GM19240 (cell line): ENCODE results near the gene OSTF1.

Experiments used
- DNase-seq: peaks from one replicate; pipeline ENCODE4 v3.0.0; 2011; ENCODE audit warnings: low spot score; ENCODE audit not compliant: insufficient read length

OSTF1 gene

DNA sequence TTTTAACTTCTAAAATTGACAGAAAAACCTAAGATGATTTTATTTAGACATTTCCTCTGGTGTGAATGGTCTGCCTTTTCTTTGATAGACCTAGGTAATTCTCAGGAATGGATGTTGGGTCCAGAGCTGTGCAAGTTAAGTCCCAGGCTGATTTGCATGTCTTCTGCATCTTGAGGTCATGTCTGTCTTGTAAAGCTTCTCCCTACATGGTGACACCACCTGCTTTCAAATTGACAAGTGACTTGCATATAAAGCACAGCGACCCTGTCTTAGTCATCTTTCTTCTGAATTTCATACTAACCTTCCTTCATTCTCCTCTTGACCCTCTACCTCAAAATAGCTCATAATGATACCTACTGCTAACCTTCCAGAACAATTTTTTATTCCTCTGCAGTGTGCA is 29.2 kb downstream of the OSTF1 start:
- no peak for DNase-seq

DNA sequence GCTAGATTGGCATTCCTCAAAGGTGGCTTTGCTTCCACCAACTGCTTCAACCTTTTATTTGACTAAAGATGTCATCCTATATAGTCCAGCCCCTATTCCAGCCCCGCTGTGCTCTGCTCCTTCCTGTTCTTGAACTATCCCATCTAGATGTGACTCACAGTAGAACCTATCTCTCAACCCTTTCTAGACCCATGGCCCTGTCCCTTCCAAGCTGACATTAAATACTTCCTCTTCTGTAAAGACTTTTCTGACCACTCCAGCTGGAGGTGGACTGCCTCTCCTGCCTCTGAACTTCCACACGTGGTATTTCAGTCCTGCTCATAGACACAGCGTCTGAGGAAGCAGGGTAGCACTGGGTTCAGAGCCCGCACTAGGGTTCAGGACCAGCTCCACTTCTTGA is 32.4 kb downstream of the OSTF1 start:
- no peak for DNase-seq

DNA sequence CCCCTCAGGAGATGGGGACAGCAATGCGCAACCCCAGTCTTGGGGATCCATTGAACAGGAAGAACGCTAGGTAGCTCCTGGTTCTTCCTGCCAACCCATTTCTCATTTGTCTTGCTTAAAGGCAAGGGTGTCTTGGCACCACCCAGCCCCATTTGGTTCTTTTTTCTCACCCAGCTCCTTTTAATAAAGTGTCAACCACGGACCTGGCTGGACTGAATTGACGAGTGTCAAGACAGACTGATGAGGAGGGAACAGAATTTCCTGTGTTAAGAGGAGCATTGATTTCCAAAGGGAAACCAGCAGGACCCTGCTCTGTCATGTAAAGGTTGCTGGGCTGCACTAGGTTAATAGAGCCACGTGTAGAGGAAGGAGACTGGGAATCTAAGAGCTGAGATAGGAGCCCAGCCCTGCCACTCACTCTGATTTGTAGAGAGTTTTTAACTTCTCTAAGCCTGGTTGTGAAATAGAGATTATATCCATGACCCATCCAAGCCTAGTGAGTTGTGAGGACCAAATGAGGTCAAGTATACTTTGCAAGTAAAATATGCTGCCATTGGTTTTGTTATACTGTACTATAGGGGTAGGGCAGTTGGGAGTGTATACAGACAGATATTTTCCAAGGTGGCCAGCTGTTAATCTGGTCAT is 33.7 kb downstream of the OSTF1 start:
- no peak for DNase-seq

DNA sequence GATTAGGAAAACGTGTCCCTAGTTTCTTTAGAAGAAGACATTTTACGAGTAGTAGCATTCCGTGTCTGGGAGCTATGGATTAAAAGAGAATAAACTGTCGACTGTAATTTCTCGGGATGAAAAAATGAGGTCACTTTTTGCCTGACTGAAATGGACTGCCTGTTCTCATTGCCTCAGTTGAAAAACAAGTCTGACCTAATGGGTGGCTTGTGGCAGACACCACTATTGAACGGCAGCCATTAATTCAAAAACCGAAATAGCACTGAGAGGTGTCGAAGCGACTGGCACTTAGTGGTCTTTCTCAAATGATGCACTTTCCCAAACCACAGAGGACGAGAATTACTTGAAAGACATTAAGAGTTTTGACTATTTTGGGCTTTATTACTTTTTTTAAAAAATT is 35.4 kb downstream of the OSTF1 start:
- no peak for DNase-seq

DNA sequence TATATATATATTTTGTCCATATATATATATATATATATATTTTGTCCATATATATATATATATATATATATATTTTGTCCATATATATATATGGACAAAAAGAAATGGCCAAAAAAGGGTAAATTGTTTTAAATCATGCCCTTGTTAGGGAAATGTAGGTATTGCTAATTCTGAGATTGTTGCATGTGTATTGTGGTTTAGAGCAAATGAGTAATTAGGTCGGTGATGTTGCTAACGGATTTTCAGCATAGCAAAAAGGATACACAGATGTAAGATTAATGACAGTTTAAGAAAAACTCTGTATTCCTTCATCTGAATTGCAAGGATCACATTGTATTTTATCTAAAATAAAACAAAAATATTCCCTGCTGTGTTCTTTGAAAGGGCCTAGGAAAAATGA is 40.2 kb downstream of the OSTF1 start:
- DNase-seq = no peak

DNA sequence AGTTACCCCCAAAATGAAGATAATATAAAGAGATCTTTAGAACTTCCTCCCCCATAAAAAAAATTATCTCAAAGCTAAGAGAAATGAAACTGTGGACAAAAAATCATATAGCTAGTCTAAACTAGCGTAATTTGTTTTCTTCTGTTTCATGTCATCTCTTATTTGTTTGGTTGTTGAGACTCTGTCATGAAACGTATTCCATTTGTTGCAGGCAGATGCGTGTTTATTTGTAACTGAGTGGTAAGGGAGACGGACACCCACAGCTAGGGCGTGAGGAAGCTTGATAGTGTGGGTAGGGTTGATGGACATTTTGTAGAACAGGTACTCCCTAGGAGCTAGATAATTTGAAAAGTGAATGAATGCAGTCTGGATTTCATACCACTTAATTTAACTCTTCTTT is 41.9 kb downstream of the OSTF1 start:
- no peak for DNase-seq

DNA sequence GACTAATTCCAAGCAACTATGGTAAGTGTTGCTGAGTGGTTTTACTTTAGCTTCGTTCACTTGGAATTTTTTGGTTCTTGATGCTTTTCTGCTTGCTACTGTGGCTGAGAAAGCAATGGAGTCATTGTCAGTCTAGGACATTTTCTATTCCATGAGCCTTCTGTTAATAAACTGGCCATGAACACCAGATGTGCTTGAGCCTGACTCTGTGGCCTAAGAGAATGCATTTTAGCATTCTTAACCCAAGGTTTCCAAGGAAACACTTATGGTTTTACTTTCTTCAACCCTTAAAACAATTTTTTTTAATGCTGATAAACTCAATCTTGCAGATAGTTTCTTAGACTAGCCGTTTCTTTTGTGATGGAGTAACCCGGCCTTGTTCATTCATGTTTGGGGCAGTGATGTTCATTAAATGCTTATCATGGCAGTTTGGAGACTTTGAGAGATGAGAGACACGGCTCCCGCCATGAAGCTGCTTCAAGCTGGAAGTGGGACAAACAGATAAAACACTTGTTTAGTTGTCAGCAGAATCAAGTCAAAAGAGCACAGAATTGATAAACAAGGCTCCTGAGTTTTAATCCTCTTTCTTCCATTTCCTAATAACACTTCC is 42.4 kb downstream of the OSTF1 start:
- no peak for DNase-seq

DNA sequence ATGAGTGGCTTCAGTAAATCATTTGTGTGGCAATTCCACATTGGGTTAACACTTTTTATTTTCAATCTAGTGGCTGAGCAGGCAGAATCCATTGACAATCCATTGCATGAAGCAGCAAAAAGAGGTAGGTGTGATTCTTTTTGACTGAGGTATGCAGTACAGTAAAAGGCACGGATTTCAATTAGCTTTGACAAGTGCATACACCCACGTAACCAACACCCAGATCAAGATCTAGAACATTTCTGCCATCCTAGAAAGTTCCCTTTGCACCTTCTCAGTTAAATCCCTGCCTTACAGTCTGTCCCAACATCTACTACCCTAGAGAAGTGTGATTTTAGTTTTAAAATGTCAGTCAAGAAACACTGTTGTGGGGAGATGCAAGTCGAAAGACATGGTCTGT is 43.4 kb downstream of the OSTF1 start:
- DNase-seq = no peak

DNA sequence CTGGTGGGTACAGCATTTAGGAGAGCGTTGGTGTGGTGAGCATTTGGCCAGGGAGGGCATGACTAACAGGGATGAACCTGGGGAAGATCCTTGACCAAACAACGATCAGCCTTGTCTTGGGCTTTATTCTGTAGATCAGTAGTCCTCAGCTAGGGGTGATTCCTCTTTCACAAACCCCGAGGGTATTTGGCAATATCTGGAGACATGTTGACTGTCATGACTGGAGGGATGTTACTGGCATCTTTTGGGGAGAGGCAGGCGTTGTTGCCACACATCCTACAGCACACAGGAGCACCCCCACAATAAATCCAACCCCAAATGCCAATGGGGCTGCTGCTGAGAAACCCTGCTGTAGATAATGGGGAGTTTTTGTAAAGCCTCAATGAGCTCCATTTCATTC is 43.9 kb downstream of the OSTF1 start:
- no peak for DNase-seq

DNA sequence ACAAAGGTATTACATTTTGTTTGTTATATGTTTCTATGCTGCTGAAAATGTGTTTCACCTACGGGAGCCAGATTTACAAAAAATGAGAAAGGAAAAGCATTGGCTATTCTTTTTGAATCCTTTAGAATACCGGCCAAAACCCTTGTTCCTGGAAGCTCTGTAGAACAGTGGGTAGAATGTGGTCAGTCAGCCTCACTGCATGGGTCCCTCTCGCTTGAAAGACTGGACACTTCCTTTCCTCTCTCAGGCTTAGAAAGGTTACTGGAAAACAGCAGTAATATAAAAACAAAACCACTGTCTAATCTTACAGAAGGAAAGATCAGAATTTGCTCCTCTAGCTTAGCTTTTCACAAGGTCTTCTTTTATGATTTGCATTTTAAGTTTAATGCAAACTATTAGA is 45.1 kb downstream of the OSTF1 start:
- no peak for DNase-seq

DNA sequence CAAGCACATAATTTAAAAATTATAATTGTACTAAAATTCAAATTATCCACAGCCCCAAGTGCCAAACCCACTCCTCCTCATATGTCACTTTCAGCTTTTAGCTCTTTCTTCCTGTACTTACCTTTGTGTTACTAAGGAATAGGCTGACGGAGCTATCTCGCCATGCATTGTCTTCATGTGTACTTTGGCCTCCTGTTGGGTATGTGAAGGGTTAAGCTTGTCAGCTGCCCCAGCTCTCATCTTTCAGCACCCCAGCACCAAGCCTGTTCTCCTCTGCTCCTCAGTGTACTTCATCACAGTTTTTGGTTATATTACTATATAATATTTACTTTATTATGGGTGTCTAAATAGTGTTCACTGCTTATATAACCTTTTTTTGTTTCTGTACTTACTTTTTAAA is 46.2 kb downstream of the OSTF1 start:
- no peak for DNase-seq

DNA sequence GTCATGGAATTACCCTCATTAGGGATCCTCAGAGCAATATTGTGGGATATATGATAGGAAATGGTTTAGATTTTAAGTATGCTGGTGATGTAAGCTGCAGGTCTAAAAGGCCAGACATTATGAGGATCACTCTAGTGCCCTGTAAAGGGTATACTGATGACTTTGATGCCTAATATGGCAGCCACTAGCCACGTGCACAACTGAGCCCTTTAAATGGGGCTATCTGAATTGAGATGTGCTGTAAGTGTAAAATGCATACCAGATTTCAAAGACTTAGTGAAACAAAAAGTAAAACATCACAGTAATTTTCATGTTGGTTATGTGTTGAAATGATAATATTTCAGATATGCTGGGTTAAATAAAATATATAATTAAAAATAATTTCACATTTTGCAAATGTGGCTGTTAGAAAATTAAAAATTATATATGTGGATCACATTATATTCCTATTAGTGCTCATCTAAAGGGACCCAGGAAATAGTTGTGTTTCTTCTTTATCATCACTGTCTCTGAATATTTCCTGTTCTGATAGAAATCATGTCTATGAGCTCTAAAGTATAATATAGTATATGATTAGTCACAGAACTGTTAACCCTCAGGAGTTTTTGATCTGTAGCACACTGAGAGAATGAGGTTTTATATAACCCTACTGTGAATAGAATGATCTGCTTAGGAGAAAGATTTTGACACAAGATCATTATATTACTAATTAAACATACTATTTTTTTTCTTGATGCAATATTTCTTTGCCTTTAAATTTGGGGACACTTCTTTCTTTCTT is 50.1 kb downstream of the OSTF1 start:
- DNase-seq = no peak

DNA sequence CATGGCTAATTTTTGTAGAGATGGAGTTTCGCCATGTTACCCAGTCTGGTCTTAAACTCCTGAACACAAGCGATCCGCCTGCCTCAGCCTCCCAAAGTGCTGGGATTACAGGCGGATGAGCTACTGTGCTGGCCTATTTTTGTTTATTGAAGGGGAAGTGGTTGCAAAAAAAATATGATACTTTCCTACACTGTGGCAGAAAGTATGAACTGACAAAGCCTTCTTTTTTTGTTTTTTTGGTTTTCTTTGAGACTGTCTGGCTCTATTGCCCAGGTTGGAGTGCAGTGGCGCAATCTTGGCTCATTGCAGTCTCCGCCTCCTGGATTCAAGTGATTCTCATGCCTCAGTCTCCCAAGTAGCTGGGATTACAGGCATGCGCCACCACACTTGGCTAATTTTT is 50.9 kb downstream of the OSTF1 start:
- DNase-seq = no peak

DNA sequence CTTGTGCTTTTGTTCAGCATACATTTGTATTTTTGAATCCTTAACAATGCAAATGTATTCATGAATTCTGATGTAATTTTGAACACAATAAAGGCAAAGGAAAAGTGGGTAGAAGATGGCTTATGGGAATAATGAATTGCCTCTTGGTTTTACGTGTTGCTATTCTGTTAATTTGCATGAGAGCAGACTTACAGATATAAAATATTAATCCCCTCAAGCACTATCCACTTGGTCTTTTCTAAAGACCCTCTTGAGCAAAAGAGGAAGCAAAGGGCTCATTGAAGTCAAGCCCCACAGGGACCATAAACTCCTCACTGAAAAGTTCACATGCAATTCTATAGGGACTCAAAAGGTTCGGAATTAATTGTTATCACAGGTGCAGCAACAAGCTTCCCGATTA is 51.9 kb downstream of the OSTF1 start:
- no peak for DNase-seq

DNA sequence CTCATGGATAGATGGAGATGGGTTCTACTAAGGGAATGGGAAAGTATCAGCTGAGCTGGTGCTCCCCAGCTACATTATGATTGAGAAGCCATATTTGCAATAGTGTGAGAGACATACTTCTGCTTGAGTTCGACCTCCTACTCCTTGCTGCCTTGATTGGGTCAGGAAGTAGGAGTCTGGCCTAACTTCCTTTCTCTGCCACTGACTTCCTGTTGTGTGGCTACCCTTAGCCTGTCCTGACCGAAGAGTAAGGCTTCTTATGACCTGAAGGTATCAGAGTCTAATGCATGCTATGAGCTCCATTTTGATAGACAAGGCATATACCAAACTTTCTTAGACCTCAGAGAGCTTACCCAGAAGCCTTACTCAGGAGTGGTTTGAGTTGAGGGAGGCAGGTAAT is 53.9 kb downstream of the OSTF1 start:
- no peak for DNase-seq

DNA sequence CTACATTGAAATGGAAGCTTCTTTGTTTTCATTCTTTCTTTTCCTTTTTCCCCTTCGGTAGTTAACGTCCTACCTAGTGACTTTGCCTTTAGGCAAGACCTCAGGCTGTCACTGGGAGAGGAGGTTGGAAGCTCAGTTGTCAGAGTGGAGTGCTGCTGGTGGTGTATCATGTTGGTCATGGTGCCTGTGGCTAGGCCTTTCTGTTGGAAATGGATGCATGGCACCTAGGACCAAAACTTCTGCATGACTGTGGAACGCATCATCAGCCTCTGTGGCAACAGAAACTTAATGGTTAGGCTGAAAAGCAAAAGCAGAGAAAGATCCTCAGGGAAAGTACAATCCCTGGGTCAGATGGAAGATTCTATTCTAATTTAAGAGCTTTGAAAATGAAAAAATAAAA is 57.9 kb downstream of the OSTF1 start:
- DNase-seq = no peak

DNA sequence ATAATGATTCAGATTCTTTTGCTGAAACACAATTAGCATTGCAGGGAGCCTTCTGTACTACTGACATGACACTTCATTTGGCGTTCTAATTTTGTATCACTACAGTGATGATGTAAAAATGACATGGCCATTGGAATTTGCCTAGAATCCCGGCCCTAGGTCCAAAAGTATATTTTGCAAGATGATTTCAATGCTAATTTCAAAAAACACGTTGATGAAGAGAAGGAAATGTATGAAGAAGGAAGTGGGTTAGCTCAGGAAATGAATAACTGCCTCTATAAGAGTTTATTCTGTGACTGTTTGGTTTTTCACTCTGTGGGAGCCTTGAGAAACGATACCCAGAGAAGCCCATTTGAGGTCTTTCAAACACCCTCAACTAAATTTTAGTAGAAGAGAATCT is 59.3 kb downstream of the OSTF1 start:
- DNase-seq = no peak

DNA sequence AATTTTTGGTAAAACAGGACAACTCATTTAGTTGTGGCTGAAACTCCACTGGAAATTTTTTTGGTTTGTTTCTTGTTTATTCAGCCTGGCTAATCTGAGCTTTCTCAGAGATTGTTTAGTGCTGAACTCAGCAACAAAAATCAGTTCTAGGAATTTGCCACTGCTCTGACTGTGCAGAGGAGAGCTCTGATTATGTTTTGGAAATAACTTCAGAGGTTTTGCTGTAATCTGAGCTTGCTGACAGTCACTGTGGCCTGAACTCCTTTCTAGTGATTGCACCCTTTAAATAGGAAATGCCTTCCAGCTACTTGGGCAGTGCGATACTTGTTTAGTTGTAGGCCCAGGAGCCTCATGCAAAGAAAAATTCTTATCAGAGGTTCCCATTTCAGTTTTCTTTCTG is 60.2 kb downstream of the OSTF1 start:
- no peak for DNase-seq

DNA sequence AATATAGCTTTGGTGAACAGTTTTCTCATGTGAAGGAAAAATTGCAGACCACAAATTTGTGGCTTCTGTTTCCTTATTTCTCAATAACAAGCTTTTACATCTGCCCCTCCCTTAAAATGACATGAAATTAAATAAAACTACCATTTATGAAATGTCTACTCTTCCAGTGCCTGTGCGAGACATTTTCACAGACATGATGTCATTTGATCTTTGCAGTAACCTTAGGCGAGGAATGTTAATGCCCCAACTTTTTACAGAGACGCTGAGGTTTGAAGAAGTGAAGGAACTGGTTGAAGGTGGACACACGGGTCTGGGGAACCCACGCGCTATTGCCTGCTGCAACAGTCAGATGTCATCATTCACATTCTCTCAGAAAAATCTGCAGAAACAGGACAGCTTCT is 61.5 kb downstream of the OSTF1 start:
- no peak for DNase-seq

DNA sequence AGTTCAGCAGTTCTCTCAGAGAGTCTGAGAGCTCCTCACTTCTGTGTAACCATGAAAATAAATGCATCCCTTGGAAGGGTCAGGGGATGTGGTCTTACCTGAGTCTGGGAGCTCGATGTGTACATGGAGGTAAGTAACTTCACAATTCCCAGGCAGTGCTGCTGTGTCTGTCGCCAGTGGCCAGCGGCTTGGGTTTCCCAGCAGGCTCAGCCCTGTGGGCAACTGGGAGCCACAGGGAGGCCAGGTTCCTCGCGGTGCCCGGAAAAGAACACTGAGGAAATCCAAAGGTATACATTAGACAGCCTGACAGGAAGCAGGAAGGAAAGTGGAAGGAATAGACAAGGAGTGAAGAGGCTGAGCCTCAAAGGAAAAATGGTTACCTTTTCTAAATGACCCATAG is 62.2 kb downstream of the OSTF1 start:
- no peak for DNase-seq

DNA sequence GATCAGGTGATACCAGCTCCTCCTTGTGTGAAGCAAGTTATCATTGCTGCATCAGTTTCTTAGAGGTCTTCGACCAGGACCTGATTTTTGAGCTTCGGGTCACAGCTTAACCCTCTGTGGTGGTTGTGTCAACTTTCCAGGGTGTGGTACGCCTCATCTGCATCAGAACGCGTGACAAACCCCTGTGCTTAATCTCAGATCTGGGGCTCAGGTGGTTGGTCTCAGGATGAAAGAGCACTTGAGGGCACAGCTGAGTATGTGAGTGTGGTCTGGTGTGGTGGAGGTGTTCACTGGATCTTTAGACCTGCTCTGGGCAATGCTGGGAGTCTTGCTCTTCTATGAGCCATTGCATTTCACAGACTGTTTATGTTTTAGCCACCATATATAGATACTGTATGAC is 64.1 kb downstream of the OSTF1 start:
- DNase-seq = no peak

DNA sequence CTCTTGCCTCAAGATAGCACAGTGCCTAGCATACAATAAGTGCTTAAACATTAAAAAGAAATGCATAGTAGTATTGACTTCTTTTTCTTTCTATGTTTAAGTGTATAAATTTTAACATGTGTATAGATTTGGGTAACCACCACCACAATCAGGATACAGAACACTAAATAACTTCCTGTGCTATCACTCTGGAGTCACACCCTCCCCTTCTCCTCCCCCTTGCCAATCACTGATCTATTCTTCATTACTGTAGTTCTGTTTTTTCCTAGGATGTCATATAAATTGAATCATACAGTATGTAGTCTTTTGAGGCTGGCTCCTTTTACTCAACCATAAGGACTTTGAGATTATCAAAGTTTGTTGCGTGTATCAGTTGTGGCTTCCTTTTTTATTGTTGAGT is 68.5 kb downstream of the OSTF1 start:
- DNase-seq = no peak
